Spleen (tissue), 7 donors: ENCODE results near the gene SELENOF.

Experiments used
- POLR2A ChIP-seq, 3 donors: fragments of 450-650 bp; IDR thresholded peaks; one replicate each; pipeline ENCODE4 v1.5.1; 2017; ENCODE audit warnings: antibody characterized with exemption in 3 of 3, mild to moderate bottlenecking in 1 of 3
- POLR2AphosphoS5 ChIP-seq, 3 donors: sonication (generic); formaldehyde crosslinking; IDR thresholded peaks; one replicate each; pipeline ENCODE4 v1.5.1; 2017; ENCODE audit warnings: antibody characterized with exemption in 3 of 3
- TF ChIP-seq, protein P1 (sequence below), 11 experiments: fragments of 200-600 bp in 7 of 11; fragments of 450-650 bp in 4 of 11; sonication (generic) in 4 of 11; IDR thresholded peaks in 8 of 11; conservative IDR thresholded peaks in 3 of 11; 1 replicate in 7 of 11; 2 replicates in 4 of 11; pipeline versions ENCODE4 v1.4.0 to v1.8.0; 2016 to 2021; ENCODE audit warnings: antibody characterized with exemption in 11 of 11, inconsistent platforms in 4 of 11, mild to moderate bottlenecking in 1 of 11
- donor health status: DM: no; HTN: no; CAD: no; lungs with moderate emphysema.
- donor health status: DM: no; HTN: no; CAD: no.
- donor health status: DM: no; HTN: no; CAD: no.

DNA sequence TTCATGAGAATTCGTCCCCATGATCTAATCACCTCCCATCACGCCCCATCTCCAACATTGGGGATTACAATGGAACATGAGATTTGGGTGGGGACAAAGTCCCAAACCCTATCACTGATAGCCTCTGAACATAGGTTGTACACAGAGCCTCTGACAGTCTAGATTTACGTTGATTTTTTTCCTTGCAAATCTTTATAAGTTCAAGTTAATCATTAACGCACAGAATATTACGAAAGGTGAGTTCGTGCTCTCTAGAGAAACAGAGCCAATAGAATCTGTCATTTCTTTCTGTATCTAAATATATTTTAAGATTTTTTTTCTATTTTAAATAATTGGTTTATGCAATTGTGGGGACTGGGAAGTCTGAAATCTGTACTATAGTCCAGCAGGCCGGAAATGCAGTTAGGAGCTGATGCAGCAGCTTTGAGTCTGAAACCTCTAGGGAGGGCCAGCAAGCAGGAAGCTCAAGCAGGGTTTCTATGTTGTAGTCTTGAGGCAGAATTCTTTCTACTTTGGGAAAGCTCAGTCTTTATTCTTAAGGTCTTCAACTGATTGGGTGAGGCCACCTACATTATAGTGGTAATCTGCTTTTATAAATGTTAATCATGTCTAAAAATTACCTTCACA lies 61.0 kb downstream of the SELENOF start:
- TF ChIP-seq POLR2A (IDR thresholded peaks at IDR 0.05) (no peak), POLR2AphosphoS5 (IDR thresholded peaks at IDR 0.05) (no peak)
- TF ChIP-seq, protein P1, sequence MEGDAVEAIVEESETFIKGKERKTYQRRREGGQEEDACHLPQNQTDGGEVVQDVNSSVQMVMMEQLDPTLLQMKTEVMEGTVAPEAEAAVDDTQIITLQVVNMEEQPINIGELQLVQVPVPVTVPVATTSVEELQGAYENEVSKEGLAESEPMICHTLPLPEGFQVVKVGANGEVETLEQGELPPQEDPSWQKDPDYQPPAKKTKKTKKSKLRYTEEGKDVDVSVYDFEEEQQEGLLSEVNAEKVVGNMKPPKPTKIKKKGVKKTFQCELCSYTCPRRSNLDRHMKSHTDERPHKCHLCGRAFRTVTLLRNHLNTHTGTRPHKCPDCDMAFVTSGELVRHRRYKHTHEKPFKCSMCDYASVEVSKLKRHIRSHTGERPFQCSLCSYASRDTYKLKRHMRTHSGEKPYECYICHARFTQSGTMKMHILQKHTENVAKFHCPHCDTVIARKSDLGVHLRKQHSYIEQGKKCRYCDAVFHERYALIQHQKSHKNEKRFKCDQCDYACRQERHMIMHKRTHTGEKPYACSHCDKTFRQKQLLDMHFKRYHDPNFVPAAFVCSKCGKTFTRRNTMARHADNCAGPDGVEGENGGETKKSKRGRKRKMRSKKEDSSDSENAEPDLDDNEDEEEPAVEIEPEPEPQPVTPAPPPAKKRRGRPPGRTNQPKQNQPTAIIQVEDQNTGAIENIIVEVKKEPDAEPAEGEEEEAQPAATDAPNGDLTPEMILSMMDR (IDR thresholded peaks at IDR 0.05 in 8 of 11, conservative IDR thresholded peaks at IDR 0.05 in 3 of 11): no peak
